Measurements from ENCODE around the gene MRPL18.
"Not testable (repeated sequence)": the region's sequence is repeated elsewhere in the genome, so short reads cannot be mapped to it uniquely, and the experiment has no call there.

Gene MRPL18

DNA sequence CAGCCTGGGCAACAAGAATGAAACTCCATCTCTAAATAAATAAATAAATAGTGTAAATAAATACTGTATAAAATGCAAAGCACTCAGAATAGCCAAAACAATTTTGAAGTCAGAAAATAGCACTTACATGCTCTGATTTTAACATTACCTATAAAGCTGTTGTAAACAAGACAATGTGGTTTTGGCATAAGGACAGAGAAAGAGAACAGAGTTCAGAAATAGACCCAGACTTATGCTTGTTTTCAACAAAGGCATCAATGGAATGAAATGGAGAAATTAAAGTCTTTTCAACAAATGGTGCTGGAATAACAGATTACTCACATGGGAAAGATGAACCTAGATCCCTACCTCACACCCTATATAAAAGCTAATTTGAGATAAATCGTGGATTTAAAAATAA lies 18.1 kb upstream of the MRPL18 start:
- H3K27ac ChIP-seq (ENCODE audit: insufficient read depth, low read depth, low read length, poor library complexity, severe bottlenecking) = no peak overlapping the region
- H3K4me1 ChIP-seq (ENCODE audit: control insufficient read depth, insufficient read depth, low read length) = no peaks in the 10 kb centered on the region
- no peaks in the 10 kb centered on the region for H3K27me3 ChIP-seq (ENCODE audit: control insufficient read depth, insufficient read depth, low read length, poor library complexity, severe bottlenecking)
- H3K4me3 ChIP-seq (ENCODE audit: insufficient read depth, low read depth, low read length) = no peak overlapping the region
- H3K9me3 ChIP-seq (ENCODE audit: control insufficient read depth, low read length) = no peaks in the 10 kb centered on the region
- peaks cover 66% of the 10 kb centered on the region for H3K36me3 ChIP-seq (ENCODE audit: control insufficient read depth, insufficient read depth, low read length)
- no CpG with 5 or more reads among the region's 1 CpG for WGBS, 2 experiments

DNA sequence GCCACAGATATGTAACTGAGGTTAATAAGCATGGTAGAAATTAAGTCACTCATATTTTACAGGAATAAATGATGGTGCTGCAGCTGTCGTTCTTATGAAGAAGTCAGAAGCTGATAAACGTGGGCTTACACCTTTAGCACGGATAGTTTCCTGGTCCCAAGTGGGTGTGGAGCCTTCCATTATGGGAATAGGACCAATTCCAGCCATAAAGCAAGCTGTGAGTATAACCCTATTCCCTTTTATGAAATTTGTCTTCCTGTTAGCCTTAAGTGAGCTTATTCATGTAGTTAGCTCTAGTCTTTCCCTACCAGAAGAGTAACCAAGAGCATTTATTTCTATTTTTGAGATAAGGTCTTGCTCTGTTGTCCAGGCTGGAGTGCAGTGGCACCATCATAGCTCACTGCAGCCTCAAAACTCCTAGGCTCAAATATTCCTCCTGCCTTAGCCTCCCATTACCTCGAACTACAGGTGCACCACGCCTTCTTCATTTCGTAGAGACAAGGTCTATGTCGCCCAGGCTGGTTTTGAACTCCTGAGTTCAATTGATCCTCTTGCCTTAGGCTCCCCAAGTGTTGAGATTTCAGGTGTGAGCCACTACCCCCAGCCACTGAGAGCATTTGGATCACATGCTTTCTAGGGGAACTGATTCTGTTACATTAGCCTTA lies 12.9 kb upstream of the MRPL18 start:
- Histone ChIP-seq H3K9me3 (ENCODE audit: control insufficient read depth, low read length) (no peaks in the 10 kb centered on the region), H3K36me3 (ENCODE audit: control insufficient read depth, insufficient read depth, low read length) (peaks cover 67% of the 10 kb centered on the region), H3K27ac (ENCODE audit: insufficient read depth, low read depth, low read length, poor library complexity, severe bottlenecking) (no peak overlapping the region), H3K4me1 (ENCODE audit: control insufficient read depth, insufficient read depth, low read length) (no peaks in the 10 kb centered on the region), H3K27me3 (ENCODE audit: control insufficient read depth, insufficient read depth, low read length, poor library complexity, severe bottlenecking) (no peaks in the 10 kb centered on the region), H3K4me3 (ENCODE audit: insufficient read depth, low read depth, low read length) (no peak overlapping the region)
- 96% methylated on average over 7 of the region's 7 CpGs for WGBS, 2 experiments

DNA sequence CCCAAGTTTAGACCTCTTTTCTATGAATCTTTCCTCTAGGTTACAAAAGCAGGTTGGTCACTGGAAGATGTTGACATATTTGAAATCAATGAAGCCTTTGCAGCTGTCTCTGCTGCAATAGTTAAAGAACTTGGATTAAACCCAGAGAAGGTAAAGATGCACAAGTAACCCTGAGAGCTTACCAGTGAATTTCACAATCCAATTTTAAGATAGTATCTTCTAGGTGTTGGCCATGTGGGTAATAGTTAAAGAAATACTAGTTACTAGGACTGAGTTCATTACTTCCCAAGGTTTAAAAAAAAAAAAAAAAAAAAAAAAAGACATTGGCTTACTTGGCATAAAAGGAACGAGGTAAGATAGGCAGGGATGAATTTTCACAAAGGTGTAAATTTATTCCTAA lies 12.1 kb upstream of the MRPL18 start:
- no peak overlapping the region for H3K4me3 ChIP-seq (ENCODE audit: insufficient read depth, low read depth, low read length)
- no peak overlapping the region for H3K27ac ChIP-seq (ENCODE audit: insufficient read depth, low read depth, low read length, poor library complexity, severe bottlenecking)
- no peaks in the 10 kb centered on the region for H3K9me3 ChIP-seq (ENCODE audit: control insufficient read depth, low read length)
- 87 to 90% methylated on average over 1 of the region's 1 CpG for WGBS, 2 experiments
- H3K27me3 ChIP-seq (ENCODE audit: control insufficient read depth, insufficient read depth, low read length, poor library complexity, severe bottlenecking) = no peaks in the 10 kb centered on the region
- H3K4me1 ChIP-seq (ENCODE audit: control insufficient read depth, insufficient read depth, low read length) = no peaks in the 10 kb centered on the region
- peaks cover 67% of the 10 kb centered on the region for H3K36me3 ChIP-seq (ENCODE audit: control insufficient read depth, insufficient read depth, low read length)

DNA sequence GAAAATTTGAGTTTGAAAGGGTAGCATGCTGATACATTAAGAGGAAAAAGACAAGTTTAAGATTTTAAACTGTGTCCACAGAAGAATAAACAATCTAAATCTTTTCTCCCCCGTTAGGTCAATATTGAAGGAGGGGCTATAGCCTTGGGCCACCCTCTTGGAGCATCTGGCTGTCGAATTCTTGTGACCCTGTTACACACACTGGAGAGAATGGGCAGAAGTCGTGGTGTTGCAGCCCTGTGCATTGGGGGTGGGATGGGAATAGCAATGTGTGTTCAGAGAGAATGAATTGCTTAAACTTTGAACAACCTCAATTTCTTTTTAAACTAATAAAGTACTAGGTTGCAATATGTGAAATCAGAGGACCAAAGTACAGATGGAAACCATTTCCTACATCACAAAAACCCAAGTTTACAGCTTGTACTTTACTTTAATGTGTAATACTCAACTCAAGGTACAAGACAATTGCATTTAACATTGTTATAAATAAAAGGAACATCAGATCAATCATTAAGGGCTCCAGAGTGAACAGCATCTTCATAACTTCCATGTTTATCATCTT lies 11.6 kb upstream of the MRPL18 start:
- 91 to 100% methylated on average over 3 of the region's 3 CpGs for WGBS, 2 experiments
- Histone ChIP-seq H3K4me1 (ENCODE audit: control insufficient read depth, insufficient read depth, low read length) (no peaks in the 10 kb centered on the region), H3K27me3 (ENCODE audit: control insufficient read depth, insufficient read depth, low read length, poor library complexity, severe bottlenecking) (no peaks in the 10 kb centered on the region), H3K4me3 (ENCODE audit: insufficient read depth, low read depth, low read length) (no peak overlapping the region), H3K9me3 (ENCODE audit: control insufficient read depth, low read length) (no peaks in the 10 kb centered on the region), H3K36me3 (ENCODE audit: control insufficient read depth, insufficient read depth, low read length) (peaks cover 67% of the 10 kb centered on the region), H3K27ac (ENCODE audit: insufficient read depth, low read depth, low read length, poor library complexity, severe bottlenecking) (no peak overlapping the region)

DNA sequence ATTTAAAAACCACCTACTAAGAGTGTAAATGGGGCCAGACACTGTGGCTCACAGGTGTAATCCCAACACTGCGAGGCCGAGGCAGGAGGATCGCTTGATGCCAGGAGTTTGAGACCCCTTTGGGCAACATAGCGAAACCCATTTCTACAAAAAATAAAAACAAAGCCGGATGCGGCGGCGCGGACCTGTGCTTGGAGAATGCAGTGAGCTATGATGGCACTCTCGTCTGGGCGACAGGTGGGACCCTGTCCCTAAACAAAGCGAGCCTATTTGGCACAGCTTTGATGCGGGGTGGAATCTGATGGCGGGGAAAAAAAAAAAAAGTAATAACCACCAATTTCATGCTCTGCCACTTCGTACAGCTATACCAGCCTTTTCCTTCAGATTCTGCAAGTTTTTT lies 2.0 kb upstream of the MRPL18 start:
- peak overlapping the region; percentile 68 for H3K4me3 ChIP-seq (ENCODE audit: insufficient read depth, low read depth, low read length)
- no peak overlapping the region for H3K27ac ChIP-seq (ENCODE audit: insufficient read depth, low read depth, low read length, poor library complexity, severe bottlenecking)
- H3K36me3 ChIP-seq (ENCODE audit: control insufficient read depth, insufficient read depth, low read length) = peaks cover 23% of the 10 kb centered on the region
- no peaks in the 10 kb centered on the region for H3K27me3 ChIP-seq (ENCODE audit: control insufficient read depth, insufficient read depth, low read length, poor library complexity, severe bottlenecking)
- 39 to 42% methylated on average over 14 to 15 of the region's 15 CpGs for WGBS, 2 experiments
- peaks cover 7% of the 10 kb centered on the region for H3K4me1 ChIP-seq (ENCODE audit: control insufficient read depth, insufficient read depth, low read length)
- no peaks in the 10 kb centered on the region for H3K9me3 ChIP-seq (ENCODE audit: control insufficient read depth, low read length)

DNA sequence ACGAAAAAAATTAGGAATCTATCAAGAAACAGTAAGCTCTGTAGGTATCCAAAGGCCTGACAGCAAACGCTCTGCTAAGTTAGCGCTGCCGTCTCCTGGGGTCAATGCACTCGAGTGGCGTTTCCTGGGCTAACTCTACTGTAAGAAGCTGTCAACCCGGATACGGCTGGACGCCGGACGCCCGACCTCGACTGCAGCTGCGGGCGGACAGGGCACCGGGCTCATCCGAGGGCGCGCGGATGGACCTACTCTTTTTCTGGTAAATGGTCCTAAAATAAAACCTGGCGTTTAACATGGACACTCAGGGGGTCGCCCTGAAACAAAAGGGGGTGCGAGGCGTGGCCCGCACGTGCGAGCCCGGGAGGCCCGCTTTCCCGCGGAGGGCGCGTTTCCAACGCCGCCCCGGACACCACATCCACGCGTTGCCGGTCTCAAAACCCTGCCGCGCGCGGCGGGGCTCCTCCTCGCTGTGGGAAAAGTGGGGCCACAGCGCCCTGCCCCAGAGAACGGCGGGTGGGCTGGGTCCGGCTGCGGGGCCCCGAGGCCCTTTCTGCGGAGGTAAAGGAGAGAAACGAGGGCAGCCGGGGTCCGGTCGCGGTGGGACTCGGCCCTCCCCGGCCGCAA lies 1.4 kb upstream of the MRPL18 start:
- Histone ChIP-seq H3K9me3 (ENCODE audit: control insufficient read depth, low read length) (no peaks in the 10 kb centered on the region), H3K4me3 (ENCODE audit: insufficient read depth, low read depth, low read length) (peak overlapping the region; percentile 68), H3K27me3 (ENCODE audit: control insufficient read depth, insufficient read depth, low read length, poor library complexity, severe bottlenecking) (no peaks in the 10 kb centered on the region), H3K27ac (ENCODE audit: insufficient read depth, low read depth, low read length, poor library complexity, severe bottlenecking) (peak overlapping the region; percentile 77), H3K36me3 (ENCODE audit: control insufficient read depth, insufficient read depth, low read length) (peaks cover 18% of the 10 kb centered on the region), H3K4me1 (ENCODE audit: control insufficient read depth, insufficient read depth, low read length) (peaks cover 7% of the 10 kb centered on the region)
- WGBS, 2 experiments = 1% methylated on average over 60 of the region's 60 CpGs

DNA sequence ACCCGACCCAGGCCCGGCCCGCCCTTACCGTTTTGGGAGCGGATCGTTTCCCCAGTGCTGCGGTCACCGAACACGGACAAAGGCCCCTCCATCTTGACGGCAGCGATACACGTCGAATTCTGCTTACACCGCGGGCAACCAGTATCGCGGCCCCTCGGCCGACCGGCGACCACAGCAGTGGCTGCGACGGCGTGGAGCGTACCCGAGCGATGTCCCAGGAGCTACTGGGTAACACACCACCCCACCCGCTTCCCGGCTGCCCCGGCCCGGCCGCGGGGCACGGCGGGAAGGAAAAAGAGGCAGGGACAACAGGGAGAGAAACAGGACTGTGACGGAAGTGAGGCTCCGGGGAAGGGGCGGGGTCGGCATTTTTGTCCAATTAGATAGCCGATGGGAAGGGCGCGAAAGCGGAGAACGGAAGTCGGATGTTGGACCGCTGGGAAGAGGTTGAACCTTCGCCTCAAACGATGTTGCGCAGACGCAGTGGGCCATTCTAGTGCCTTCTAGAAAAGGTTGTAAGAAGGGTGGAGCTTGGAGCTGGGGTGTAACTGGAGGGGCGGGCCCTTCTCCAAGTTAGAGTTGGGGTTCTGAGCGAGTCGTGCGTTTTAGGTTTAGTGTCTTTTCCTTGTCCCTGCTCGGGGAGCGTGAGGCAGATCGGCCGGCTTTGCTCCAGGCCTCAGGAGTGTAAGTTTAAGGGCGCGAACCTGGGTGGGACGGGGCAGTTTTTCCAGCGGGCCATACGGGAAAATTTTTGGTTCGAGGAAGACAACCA lies 704 bp upstream of the MRPL18 start, which contains the start of gene TCP1:
Gene TCP1 (minus strand): TSS at position 226 of the 772 bp plus-strand sequence. CDS start 134 bp downstream, at position 92.
- H3K27me3 ChIP-seq (ENCODE audit: control insufficient read depth, insufficient read depth, low read length, poor library complexity, severe bottlenecking) = no peaks in the 10 kb centered on the region
- no peaks in the 10 kb centered on the region for H3K9me3 ChIP-seq (ENCODE audit: control insufficient read depth, low read length)
- peaks cover 7% of the 10 kb centered on the region for H3K4me1 ChIP-seq (ENCODE audit: control insufficient read depth, insufficient read depth, low read length)
- H3K27ac ChIP-seq (ENCODE audit: insufficient read depth, low read depth, low read length, poor library complexity, severe bottlenecking) = peak within 1 kb of the TSS; percentile 91
- peak within 1 kb of the TSS; percentile 68 for H3K4me3 ChIP-seq (ENCODE audit: insufficient read depth, low read depth, low read length)
- 0% methylated on average over 64 of the region's 64 CpGs for WGBS, 2 experiments
- H3K36me3 ChIP-seq (ENCODE audit: control insufficient read depth, insufficient read depth, low read length) = peaks cover 15% of the 10 kb centered on the region

DNA sequence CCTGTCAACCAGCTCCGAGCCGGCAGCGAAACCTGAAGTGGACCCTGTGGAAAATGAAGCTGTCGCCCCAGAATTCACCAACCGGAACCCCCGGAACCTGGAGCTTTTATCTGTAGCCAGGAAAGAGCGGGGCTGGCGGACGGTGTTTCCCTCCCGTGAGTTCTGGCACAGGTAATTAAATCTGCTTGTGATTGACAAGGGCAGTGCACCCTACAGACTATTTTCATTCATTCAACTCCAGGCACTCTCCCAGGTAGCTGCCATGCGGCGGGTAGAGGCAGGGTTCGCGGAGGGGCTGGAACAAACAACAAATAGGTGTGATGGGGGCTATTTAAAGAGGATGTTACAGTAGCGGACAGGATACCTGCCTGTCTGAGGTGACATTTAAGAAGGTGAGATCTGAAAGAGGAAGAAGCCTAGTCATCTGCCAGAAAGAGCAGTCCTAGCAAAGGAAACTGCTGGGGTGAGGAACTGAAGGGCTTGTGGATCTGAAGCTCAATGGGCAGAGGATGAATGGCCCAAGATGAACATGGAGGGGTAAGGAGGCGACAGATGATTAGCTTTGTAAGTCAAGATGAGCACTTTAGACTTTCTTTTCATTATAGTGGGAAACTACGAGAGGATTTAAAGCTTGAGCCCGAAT lies 810 bp downstream of the MRPL18 start:
- Histone ChIP-seq H3K9me3 (ENCODE audit: control insufficient read depth, low read length) (no peaks in the 10 kb centered on the region), H3K36me3 (ENCODE audit: control insufficient read depth, insufficient read depth, low read length) (peaks cover 6% of the 10 kb centered on the region), H3K27me3 (ENCODE audit: control insufficient read depth, insufficient read depth, low read length, poor library complexity, severe bottlenecking) (no peaks in the 10 kb centered on the region), H3K4me3 (ENCODE audit: insufficient read depth, low read depth, low read length) (peak overlapping the region; percentile 68), H3K4me1 (ENCODE audit: control insufficient read depth, insufficient read depth, low read length) (peaks cover 7% of the 10 kb centered on the region), H3K27ac (ENCODE audit: insufficient read depth, low read depth, low read length, poor library complexity, severe bottlenecking) (no peak overlapping the region)
- WGBS, 2 experiments = 19 to 21% methylated on average over 18 of the region's 18 CpGs

DNA sequence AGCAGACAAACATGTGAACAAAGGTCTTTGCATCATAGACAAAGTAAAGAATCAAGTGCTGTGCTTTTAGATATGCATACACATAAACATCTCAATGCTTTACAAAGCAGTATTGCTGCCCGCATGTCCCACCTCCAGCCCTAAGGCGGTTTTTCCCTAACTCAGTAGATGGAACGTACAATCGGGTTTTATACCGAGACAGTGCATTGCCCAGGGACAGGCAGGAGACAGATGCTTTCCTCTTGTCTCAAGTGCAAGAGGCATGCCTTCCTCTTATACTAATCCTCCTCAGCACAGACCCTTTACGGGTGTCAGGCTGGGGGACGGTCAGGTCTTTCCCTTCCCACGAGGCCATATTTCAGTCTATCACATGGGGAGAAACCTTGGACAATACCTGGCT lies 4.7 kb downstream of the MRPL18 start:
- H3K36me3 ChIP-seq (ENCODE audit: control insufficient read depth, insufficient read depth, low read length) = peaks cover 18% of the 10 kb centered on the region
- WGBS, 2 experiments = 88 to 92% methylated on average over 8 of the region's 8 CpGs

More for the DNA sequence above, 4.7 kb downstream of the MRPL18 start:
- not testable (repeated sequence) for H3K9me3 ChIP-seq (ENCODE audit: control insufficient read depth, low read length); H3K4me1 ChIP-seq (ENCODE audit: control insufficient read depth, insufficient read depth, low read length); H3K27ac ChIP-seq (ENCODE audit: insufficient read depth, low read depth, low read length, poor library complexity, severe bottlenecking); H3K27me3 ChIP-seq (ENCODE audit: control insufficient read depth, insufficient read depth, low read length, poor library complexity, severe bottlenecking); H3K4me3 ChIP-seq (ENCODE audit: insufficient read depth, low read depth, low read length)

Data from ectodermal cell (in vitro differentiated cells).